Mucosa of stomach (tissue), 1 donor: ENCODE data around the gene PNPLA1.

ENCODE experiments used
- H3K27me3 ChIP-seq: one replicate; pipeline ENCODE4 v1.7.0; 2013; ENCODE audit warnings: mild to moderate bottlenecking, low read length; ENCODE audit not compliant: control insufficient read depth, insufficient read depth
- H3K36me3 ChIP-seq: one replicate; pipeline ENCODE4 v1.7.0; 2013; ENCODE audit warnings: low read length; ENCODE audit not compliant: control insufficient read depth, insufficient read depth
- H3K4me1 ChIP-seq: one replicate; pipeline ENCODE4 v1.7.0; 2013; ENCODE audit warnings: mild to moderate bottlenecking, low read length; ENCODE audit not compliant: control insufficient read depth, insufficient read depth
- H3K4me3 ChIP-seq: one replicate; pipeline ENCODE4 v1.7.0; 2013; ENCODE audit warnings: low read length
- H3K9ac ChIP-seq: one replicate; pipeline ENCODE4 v1.7.0; 2013; ENCODE audit warnings: mild to moderate bottlenecking, low read length, moderate library complexity
- H3K9me3 ChIP-seq: one replicate; pipeline ENCODE4 v1.7.0; 2013; ENCODE audit warnings: mild to moderate bottlenecking, low read length, moderate library complexity; ENCODE audit not compliant: control insufficient read depth
- donor health status: Pancreatic carcinoma.

The PNPLA1 gene

DNA sequence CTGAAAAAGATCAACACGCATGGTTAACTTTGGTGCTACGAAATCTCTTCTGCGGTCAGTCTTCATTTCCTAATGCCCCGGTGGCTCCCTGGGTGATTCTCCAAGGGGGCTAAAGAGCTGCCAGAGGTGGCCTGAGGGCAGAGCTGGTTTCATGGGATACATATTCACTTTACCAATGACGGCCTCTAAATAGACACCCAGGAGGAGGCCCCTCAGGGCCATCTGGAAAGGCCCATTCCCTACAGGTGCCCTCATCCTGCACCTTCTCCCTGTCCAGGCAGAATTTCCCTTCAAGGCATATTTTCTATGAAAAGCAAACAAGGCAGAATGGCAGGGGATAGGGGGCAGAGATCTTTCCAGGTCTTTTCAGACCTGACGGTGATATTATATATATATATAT, 54.3 kb downstream of the PNPLA1 start:
- Histone ChIP-seq H3K36me3 (no peaks in the 10 kb centered on the region), H3K9me3 (no peaks in the 10 kb centered on the region), H3K27me3 (peaks cover 6% of the 10 kb centered on the region), H3K9ac (no peak overlapping the region), H3K4me3 (no peak overlapping the region), H3K4me1 (peaks cover 18% of the 10 kb centered on the region)

DNA sequence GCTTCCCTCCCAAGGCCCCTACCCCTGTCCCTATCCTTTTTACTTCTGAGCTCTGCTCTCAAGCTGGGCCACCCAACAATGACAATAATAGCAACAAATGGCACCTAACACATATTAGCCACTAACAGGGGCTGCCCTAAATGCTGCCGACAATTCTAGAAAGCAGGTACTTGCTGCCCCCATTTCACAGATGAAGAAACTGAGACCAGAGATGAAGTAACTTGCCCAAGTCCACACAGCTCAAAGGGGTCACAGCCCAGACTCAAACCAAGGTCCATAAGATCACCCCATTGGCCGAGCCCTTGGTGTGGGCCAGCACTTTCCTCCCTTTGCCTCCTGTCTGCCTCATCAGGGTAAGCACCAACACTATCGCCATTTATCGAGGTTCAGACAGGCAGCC, 54.9 kb downstream of the PNPLA1 start:
- Histone ChIP-seq H3K4me3 (no peak overlapping the region), H3K27me3 (peaks cover 6% of the 10 kb centered on the region), H3K9ac (no peak overlapping the region), H3K36me3 (no peaks in the 10 kb centered on the region), H3K9me3 (no peaks in the 10 kb centered on the region), H3K4me1 (peaks cover 13% of the 10 kb centered on the region)

DNA sequence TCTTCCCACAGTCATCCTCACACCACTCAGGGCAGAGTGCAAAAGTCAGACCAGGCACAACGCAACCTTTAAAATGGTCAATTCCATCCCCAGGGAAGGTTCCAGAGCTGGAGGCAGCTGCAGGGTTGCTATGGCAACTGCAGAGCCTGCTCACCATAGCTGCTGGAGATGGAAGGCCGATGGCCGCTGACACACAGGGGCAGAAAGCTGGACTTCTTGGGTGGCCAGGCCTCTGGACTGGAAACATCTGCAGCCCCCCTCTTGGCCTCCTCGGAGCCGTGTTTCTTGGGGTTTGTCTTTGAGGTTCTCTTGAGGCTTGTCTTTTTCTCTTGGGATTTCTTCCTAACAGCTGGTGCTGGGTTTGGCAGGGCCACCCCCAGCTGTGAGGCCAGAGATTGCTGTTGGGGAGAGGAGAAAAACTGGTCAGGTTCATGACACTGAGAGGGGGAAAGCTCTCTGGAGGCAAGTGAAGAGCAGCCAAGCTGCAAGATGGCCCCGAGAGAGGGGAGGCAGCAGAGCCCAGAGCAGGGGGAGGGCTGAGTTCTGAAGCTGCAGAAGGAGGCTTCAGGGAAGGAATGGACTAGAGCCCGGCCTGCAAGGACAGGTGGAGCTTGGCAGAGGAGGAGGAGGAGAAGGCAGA, 56.6 kb downstream of the PNPLA1 start:
- H3K9ac ChIP-seq = no peak overlapping the region
- no peaks in the 10 kb centered on the region for H3K9me3 ChIP-seq
- no peak overlapping the region for H3K4me3 ChIP-seq
- no peaks in the 10 kb centered on the region for H3K4me1 ChIP-seq
- peaks cover 6% of the 10 kb centered on the region for H3K27me3 ChIP-seq
- no peaks in the 10 kb centered on the region for H3K36me3 ChIP-seq

DNA sequence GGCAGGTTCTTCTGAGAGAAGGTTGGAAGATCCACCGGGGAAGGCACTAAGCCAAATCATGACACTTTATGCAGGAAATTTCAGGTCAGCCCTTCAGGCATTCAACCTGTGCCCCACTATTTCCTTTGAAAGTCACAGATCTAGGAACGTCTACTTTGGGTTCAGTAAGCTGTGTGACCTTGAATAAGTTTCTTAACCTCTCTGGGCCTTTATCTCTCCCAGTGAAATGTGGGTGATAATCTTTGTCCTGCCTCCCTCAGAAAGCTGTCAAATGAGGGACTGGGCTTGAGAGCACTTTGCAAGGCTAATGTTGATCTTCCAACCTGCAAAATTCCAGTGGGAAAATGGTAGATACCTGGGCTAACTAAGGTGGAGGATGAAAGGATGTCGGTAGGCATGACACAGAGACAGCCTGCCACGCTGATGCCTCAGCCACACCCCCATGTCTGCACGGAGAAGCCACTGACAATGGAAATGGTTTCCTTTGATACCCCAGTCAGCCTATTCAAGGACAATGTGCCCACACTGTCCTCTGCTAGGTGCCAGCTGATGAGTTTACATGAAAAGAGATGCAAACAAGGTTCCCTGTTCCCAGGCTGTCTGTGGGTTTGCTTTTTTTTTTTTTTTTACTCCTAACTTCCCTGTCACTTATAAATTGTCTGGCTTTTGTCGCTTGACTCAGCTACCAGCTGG, 57.5 kb downstream of the PNPLA1 start:
- Histone ChIP-seq H3K4me3 (no peak overlapping the region), H3K9ac (no peak overlapping the region), H3K36me3 (no peaks in the 10 kb centered on the region), H3K4me1 (no peaks in the 10 kb centered on the region), H3K9me3 (no peaks in the 10 kb centered on the region), H3K27me3 (peaks cover 6% of the 10 kb centered on the region)

DNA sequence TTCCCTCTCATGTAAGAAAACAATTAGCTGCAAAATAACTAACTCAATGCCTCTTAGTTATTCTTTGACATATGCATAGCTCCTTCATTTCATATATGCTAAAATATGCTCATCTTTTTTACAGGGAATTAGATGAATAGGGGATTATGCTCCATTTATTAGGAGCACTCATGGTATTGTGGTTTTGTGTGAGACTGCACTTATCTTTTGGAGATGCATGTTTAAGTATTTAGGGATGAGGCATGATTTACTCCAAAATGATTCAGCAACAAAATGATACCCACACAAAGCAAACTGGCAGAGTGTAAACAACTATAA, 58.0 kb downstream of the PNPLA1 start:
- Histone ChIP-seq H3K9ac (no peak overlapping the region), H3K4me1 (no peaks in the 10 kb centered on the region), H3K4me3 (no peak overlapping the region), H3K27me3 (peaks cover 6% of the 10 kb centered on the region), H3K36me3 (no peaks in the 10 kb centered on the region), H3K9me3 (no peaks in the 10 kb centered on the region)

DNA sequence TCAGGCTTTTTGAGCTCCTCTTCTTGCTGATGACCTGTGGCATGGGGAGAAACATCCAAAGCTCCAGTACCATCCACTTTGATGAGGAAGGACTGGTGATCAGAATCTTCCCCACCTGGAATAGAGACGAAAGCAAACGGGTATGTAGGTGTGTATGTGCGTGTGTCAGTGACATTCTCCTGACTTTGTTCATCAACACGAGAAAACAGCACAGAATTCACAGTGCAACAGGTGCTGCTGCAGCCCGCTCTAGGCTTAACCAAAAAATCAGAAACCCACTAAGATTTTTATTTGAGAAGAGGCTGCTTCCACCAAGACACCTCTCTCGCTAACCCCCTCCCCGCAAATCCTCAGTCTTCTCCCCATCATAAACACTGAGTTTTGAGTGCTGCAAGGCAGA, 58.7 kb downstream of the PNPLA1 start:
- H3K4me1 ChIP-seq = no peaks in the 10 kb centered on the region
- no peaks in the 10 kb centered on the region for H3K36me3 ChIP-seq
- no peaks in the 10 kb centered on the region for H3K9me3 ChIP-seq
- H3K27me3 ChIP-seq = peaks cover 6% of the 10 kb centered on the region
- H3K9ac ChIP-seq = no peak overlapping the region
- no peak overlapping the region for H3K4me3 ChIP-seq

DNA sequence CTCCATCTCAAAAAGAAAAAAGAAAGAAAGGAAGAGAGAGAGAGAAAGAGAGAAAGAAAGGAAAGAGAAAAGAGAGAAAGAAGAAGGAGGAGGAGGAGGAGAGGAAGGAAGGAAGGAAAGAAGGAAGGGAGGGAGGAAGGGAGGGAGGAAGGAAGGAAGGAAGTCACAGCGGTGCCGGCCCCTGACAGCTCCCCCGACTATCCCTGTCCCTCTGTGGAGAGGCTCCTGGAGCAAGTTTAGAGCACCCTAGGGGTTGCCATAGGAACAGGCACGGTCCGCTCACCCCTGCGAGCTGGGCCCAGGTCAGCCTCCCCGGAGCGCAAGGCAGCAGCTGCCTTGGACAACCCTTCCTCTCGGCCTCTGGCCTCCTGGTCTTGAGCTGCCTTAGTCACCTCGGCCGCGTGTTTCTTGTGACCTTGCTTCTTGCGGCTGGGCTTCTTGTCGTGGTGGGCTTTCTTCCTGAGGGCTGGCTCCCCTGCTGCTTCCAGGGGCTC, 60.0 kb downstream of the PNPLA1 start:
- H3K36me3 ChIP-seq = no peaks in the 10 kb centered on the region
- H3K27me3 ChIP-seq = peaks cover 6% of the 10 kb centered on the region
- no peak overlapping the region for H3K9ac ChIP-seq
- H3K9me3 ChIP-seq = no peaks in the 10 kb centered on the region
- H3K4me1 ChIP-seq = peaks cover 7% of the 10 kb centered on the region
- no peak overlapping the region for H3K4me3 ChIP-seq

DNA sequence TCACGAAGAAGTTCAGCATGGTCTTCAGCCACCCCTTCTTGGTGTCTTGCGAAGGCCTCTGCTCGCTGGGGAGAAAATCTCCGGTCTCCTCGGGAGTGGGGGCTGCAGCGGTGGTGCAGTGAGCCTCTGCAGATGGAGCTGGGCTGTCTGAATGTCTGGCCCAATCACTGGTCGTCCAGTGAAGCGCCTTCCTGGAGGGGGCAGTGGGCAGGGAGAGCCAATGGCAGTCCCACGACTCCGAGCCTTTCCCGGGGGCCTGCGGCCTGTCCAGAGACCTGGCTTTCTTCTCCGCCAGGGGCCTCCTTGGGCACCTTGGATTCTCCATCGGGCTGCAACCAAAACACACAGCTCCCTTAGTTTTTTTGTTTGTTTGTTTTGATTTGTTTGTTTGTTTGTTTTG, 60.5 kb downstream of the PNPLA1 start:
- no peaks in the 10 kb centered on the region for H3K9me3 ChIP-seq
- no peaks in the 10 kb centered on the region for H3K36me3 ChIP-seq
- H3K9ac ChIP-seq = no peak overlapping the region
- no peak overlapping the region for H3K4me3 ChIP-seq
- H3K27me3 ChIP-seq = peaks cover 6% of the 10 kb centered on the region
- peaks cover 8% of the 10 kb centered on the region for H3K4me1 ChIP-seq

DNA sequence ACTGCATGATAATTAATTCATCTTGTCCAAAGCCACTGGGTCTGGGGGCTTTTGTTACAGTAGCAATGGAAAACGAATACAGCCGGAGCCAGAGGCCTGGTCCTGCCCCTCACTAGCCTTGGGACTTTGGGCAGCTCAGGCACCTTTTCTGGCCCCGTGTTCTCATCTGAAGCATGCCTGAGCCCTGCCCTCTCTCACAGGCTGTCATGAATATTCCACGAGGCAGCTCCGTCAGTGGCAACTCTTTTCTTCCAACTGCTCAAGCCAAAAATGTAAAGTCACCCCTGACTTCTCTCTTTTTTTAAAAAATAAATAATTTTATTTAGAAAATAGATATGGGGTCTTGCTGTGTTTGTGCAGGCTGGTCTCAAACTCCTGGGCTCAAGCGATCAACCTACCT, 61.5 kb downstream of the PNPLA1 start:
- no peaks in the 10 kb centered on the region for H3K36me3 ChIP-seq
- no peak overlapping the region for H3K4me3 ChIP-seq
- H3K9ac ChIP-seq = no peak overlapping the region
- peaks cover 18% of the 10 kb centered on the region for H3K4me1 ChIP-seq
- no peaks in the 10 kb centered on the region for H3K9me3 ChIP-seq
- peaks cover 5% of the 10 kb centered on the region for H3K27me3 ChIP-seq

DNA sequence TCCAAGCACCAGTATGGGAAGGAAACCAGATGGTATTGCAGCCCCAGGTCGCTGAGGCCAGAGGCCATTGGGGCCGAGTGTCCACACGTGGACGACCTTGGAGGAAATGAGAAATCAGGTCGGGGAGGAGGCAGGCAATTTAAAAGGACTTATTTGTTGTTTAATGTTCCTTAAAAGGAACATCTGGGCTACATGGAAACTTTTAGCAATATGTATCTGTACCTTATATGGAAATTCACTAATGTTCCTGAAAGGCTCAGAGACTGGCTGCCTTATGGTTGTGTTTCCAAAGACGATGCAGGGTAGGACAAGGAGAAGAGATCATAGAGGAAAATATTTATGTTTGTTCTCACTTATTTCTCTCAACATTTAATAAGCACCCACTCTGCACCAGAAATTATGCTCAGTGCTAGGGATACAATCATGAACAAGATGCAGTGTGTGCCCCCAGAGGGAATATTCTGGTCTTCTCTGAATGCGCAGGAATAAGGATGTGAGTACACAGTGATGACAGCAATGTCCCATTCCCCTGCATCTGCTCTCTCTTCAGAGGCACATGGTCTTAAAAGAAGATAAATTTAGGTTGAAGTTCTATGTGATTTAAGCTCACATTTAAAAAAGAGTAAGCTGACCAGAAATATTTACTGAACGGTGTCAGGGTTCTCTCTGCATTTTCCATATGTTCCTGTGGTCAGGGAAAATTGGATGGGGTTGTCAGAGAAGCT, 63.5 kb downstream of the PNPLA1 start:
- Histone ChIP-seq H3K36me3 (no peaks in the 10 kb centered on the region), H3K4me3 (no peak overlapping the region), H3K9ac (no peak overlapping the region), H3K4me1 (peaks cover 26% of the 10 kb centered on the region), H3K9me3 (no peaks in the 10 kb centered on the region), H3K27me3 (peaks cover 4% of the 10 kb centered on the region)

DNA sequence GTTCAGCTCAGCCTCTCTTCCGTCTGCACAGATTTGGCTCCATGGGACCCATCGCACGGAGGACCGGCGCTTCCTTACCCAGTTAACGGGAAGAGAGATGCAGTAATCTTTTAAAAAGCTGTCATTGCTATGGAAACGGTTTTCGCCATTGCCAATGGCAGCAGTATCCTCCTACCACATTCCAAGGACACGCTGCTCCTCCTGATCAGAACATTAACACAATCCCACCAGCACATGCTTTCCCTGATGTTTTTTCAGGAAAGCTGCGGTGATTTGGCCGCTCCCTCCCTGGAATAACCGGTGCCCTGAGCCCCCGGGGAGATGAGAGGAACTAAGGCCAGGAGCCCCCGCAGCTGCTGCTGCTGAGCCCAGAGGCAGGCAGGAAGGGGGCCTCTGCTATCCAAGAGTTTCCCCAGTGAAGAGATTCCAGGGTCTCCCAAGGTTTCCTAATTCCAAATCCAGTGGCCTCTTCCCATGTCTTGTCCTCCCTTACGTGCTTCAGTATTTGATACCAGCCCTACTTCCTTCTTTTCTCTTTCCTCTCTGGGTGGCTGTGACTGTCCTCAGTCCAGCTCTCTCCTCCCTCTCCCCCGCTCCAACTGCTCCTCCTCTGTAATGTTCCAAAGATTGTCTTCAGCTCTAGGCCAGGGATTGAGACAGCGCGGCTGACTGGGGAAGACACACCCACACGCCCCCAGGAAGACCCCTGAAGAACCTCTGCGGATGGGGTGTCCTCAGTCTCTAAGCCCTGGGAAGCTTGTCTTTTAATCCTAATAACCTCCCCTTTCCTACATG, 64.3 kb downstream of the PNPLA1 start:
- Histone ChIP-seq H3K4me1 (peaks cover 26% of the 10 kb centered on the region), H3K9ac (peak overlapping the region; percentile 56), H3K9me3 (no peaks in the 10 kb centered on the region), H3K36me3 (no peaks in the 10 kb centered on the region), H3K27me3 (no peaks in the 10 kb centered on the region), H3K4me3 (peak overlapping the region; percentile 2)
